H1 (cell line): ENCODE data around the gene RNASE12. TPM values are rescaled to one million over a fixed set of nuclear protein-coding genes. Genes with fewer than 3 reads are reported as not detected.

Experiments used
- CTCF ChIA-PET: fragments of 300-600 bp; sonication (Branson Sonifier 250); formaldehyde crosslinking; loops from one replicate; lab custom pipeline; 2021; ENCODE audit not compliant: partially characterized antibody; lab: Charles Lee
- POLR2A ChIA-PET: fragments of 300-600 bp; sonication (Branson Sonifier 250); formaldehyde crosslinking; loops from one replicate; lab custom pipeline; 2021; ENCODE audit warnings: inconsistent platforms; ENCODE audit not compliant: partially characterized antibody; lab: Charles Lee
- DNase-seq, 2 experiments: peaks; one replicate each; pipeline versions ENCODE4 v3.0.0 to v3.0.0-alpha.2; 2010 to 2022; ENCODE audit warnings: low spot score in 2 of 2, low read depth in 1 of 2, mixed read lengths in 1 of 2
- FAIRE-seq: peaks from 2 replicates; lab custom pipeline; 2011; peaks lifted over from hg19 to GRCh38; lab: Jason Lieb, UNC
- H2AFZ ChIP-seq: 2 replicates; pipeline ENCODE4 v1.8.1; 2012; ENCODE audit warnings: low read length, inconsistent platforms
- H2AK5ac ChIP-seq: 2 replicates; pipeline ENCODE4 v1.6.1; 2013; ENCODE audit warnings: low read depth, low read length
- H2BK120ac ChIP-seq: replicated peaks from 2 replicates; pipeline ENCODE3; 2013; ENCODE audit warnings: low read depth, low read length, inconsistent platforms
- H2BK12ac ChIP-seq: 2 replicates; pipeline ENCODE4 v1.6.1; 2013; ENCODE audit warnings: low read depth, low read length
- H2BK15ac ChIP-seq: 2 replicates; pipeline ENCODE4 v1.6.1; 2013; ENCODE audit warnings: low read length
- H2BK20ac ChIP-seq: 2 replicates; pipeline ENCODE4 v1.6.1; 2013; ENCODE audit warnings: low read length
- H2BK5ac ChIP-seq: 2 replicates; pipeline ENCODE4 v1.6.1; 2013; ENCODE audit warnings: low read depth, low read length
- H3K14ac ChIP-seq: 2 replicates; pipeline ENCODE4 v1.6.1; 2013; ENCODE audit warnings: inconsistent platforms; ENCODE audit not compliant: insufficient read length
- H3K18ac ChIP-seq: 2 replicates; pipeline ENCODE4 v1.6.1; 2013; ENCODE audit warnings: low read length; ENCODE audit errors: extremely low read depth
- H3K23ac ChIP-seq: 2 replicates; pipeline ENCODE4 v1.6.1; 2013; ENCODE audit warnings: inconsistent platforms; ENCODE audit not compliant: insufficient read length
- H3K23me2 ChIP-seq: 2 replicates; pipeline ENCODE4 v1.6.1; 2013; ENCODE audit warnings: low read depth, low read length
- H3K27ac ChIP-seq: 2 replicates; pipeline ENCODE4 v1.6.1; 2011; ENCODE audit warnings: low read depth, low read length, inconsistent platforms
- H3K27me3 ChIP-seq, 4 experiments: replicated peaks in 1 of 4; 1 replicate in 1 of 4; 2 replicates in 3 of 4; pipeline versions ENCODE4 v1.6.1 to v1.8.1; 2011 to 2013; ENCODE audit warnings: low read length in 3 of 4, mild to moderate bottlenecking in 3 of 4, inconsistent platforms in 2 of 4, mixed read lengths in 2 of 4, moderate library complexity in 1 of 4; ENCODE audit not compliant: control insufficient read depth in 3 of 4, insufficient read depth in 3 of 4; ENCODE audit errors: extremely low read depth in 1 of 4
- H3K36me3 ChIP-seq, 4 experiments: 2 replicates each; pipeline versions ENCODE4 v1.6.1 to v1.8.1; 2011 to 2013; ENCODE audit warnings: mild to moderate bottlenecking in 4 of 4, low read length in 3 of 4, moderate library complexity in 2 of 4, control low read depth in 1 of 4, inconsistent platforms in 1 of 4; ENCODE audit not compliant: insufficient read depth in 4 of 4, control insufficient read depth in 2 of 4
- H3K4ac ChIP-seq: replicated peaks from 2 replicates; pipeline ENCODE3; 2013; ENCODE audit warnings: low read length, low read depth, mixed read lengths, inconsistent platforms; ENCODE audit not compliant: insufficient read length
- H3K4me1 ChIP-seq, 4 experiments: replicated peaks in 1 of 4; 1 replicate in 1 of 4; 2 replicates in 3 of 4; pipeline versions ENCODE4 v1.6.1 to v1.8.1; 2011 to 2013; ENCODE audit warnings: low read length in 3 of 4, inconsistent platforms in 2 of 4, mixed read lengths in 1 of 4; ENCODE audit not compliant: insufficient read depth in 4 of 4, control insufficient read depth in 3 of 4
- H3K4me2 ChIP-seq, 2 experiments: 2 replicates each; pipeline versions ENCODE4 v1.6.1 to v1.8.1; 2011 to 2013; ENCODE audit warnings: low read depth in 2 of 2, low read length in 2 of 2, control low read depth in 1 of 2, inconsistent platforms in 1 of 2, mild to moderate bottlenecking in 1 of 2; ENCODE audit not compliant: insufficient read depth in 1 of 2
- H3K4me3 ChIP-seq, 4 experiments: fragments of 200-600, 300-600 bp in 1 of 4; sonication (generic), shearing (Covaris generic), sonication (Bioruptor Twin) in 1 of 4; 2 replicates each; pipeline versions ENCODE4 v1.5.1 to v1.8.1; 2011 to 2016; ENCODE audit warnings: low read length in 4 of 4, low read depth in 3 of 4, control low read depth in 2 of 4, inconsistent platforms in 2 of 4, mild to moderate bottlenecking in 2 of 4, mixed read lengths in 1 of 4, moderate library complexity in 1 of 4; ENCODE audit not compliant: insufficient read depth in 2 of 4; ENCODE audit errors: extremely low read depth in 1 of 4
- H3K56ac ChIP-seq: replicated peaks from 2 replicates; pipeline ENCODE3; 2013; ENCODE audit warnings: low read depth, mild to moderate bottlenecking, mixed read lengths, low read length, inconsistent platforms; ENCODE audit not compliant: insufficient read length
- H3K79me1 ChIP-seq: 2 replicates; pipeline ENCODE4 v1.6.1; 2013; ENCODE audit warnings: low read depth, low read length, control low read depth
- H3K79me2 ChIP-seq, 2 experiments: 2 replicates each; pipeline versions ENCODE4 v1.6.1 to v1.8.1; 2012 to 2013; ENCODE audit warnings: low read length in 2 of 2, mild to moderate bottlenecking in 2 of 2, inconsistent platforms in 1 of 2; ENCODE audit not compliant: insufficient read depth in 2 of 2, control insufficient read depth in 1 of 2
- H3K9ac ChIP-seq, 4 experiments: replicated peaks in 1 of 4; 1 replicate in 1 of 4; 2 replicates in 3 of 4; pipeline versions ENCODE4 v1.6.1 to v1.8.1; 2011 to 2013; ENCODE audit warnings: low read depth in 3 of 4, low read length in 3 of 4, control low read depth in 2 of 4, mild to moderate bottlenecking in 2 of 4, moderate library complexity in 2 of 4, inconsistent platforms in 1 of 4; ENCODE audit errors: extremely low read depth in 1 of 4
- H3K9me3 ChIP-seq, 2 experiments: 2 replicates each; pipeline versions ENCODE4 v1.6.1 to v1.8.1; 2012 to 2013; ENCODE audit warnings: mild to moderate bottlenecking in 2 of 2, moderate library complexity in 2 of 2, control low read depth in 1 of 2, inconsistent platforms in 1 of 2, low read depth in 1 of 2, low read length in 1 of 2, mixed read lengths in 1 of 2; ENCODE audit not compliant: insufficient read depth in 2 of 2
- H4K20me1 ChIP-seq, 2 experiments: replicated peaks in 1 of 2; 2 replicates each; pipeline versions ENCODE3 to v1.8.1; 2011 to 2013; ENCODE audit warnings: inconsistent platforms in 2 of 2, low read length in 2 of 2, mild to moderate bottlenecking in 1 of 2; ENCODE audit not compliant: insufficient read depth in 2 of 2, control insufficient read depth in 1 of 2
- H4K5ac ChIP-seq: 2 replicates; pipeline ENCODE4 v1.6.1; 2013; ENCODE audit warnings: low read length, low read depth, mixed read lengths, inconsistent platforms; ENCODE audit not compliant: insufficient read length
- H4K8ac ChIP-seq: 2 replicates; pipeline ENCODE4 v1.8.0; 2013; ENCODE audit warnings: mild to moderate bottlenecking, moderate library complexity, low read length, inconsistent platforms; ENCODE audit not compliant: insufficient read depth; ENCODE audit errors: extremely low read depth
- H4K91ac ChIP-seq: replicated peaks from 2 replicates; pipeline ENCODE3; 2013; ENCODE audit warnings: low read length, mixed read lengths, inconsistent platforms; ENCODE audit not compliant: insufficient read length
- ASH2L ChIP-seq: fragments of 200-600, 300-600 bp; sonication (generic); IDR thresholded peaks from one replicate; pipeline ENCODE4 v1.7.1; 2017; ENCODE audit warnings: low read length
- EZH2 ChIP-seq: fragments of 200-600 bp; sonication (generic); IDR thresholded peaks from 2 replicates; pipeline ENCODE4 v1.7.1; 2012; ENCODE audit warnings: low read depth, mild to moderate bottlenecking, moderate library complexity, low read length, inconsistent platforms; ENCODE audit not compliant: severe bottlenecking
- FOSL1 ChIP-seq: IDR thresholded peaks from 2 replicates; pipeline ENCODE4 v1.6.1; 2011; ENCODE audit warnings: mild to moderate bottlenecking, low read depth, low read length, moderate library complexity; ENCODE audit not compliant: insufficient read depth
- HDAC2 ChIP-seq, 2 experiments: fragments of 300-600 bp in 1 of 2; sonication (generic) in 1 of 2; IDR thresholded peaks; 2 replicates each; pipeline ENCODE4 v1.6.1; 2011 to 2012; ENCODE audit warnings: low read depth in 2 of 2, low read length in 2 of 2, mild to moderate bottlenecking in 2 of 2, moderate library complexity in 2 of 2, borderline replicate concordance in 1 of 2, inconsistent platforms in 1 of 2
- RBBP5 ChIP-seq: IDR thresholded peaks from 2 replicates; pipeline ENCODE4 v1.7.1; 2012; ENCODE audit warnings: low read depth, mild to moderate bottlenecking, inconsistent platforms, low read length, moderate library complexity, borderline replicate concordance
- SIN3A ChIP-seq, 2 experiments: IDR thresholded peaks in 1 of 2; conservative IDR thresholded peaks in 1 of 2; 2 replicates each; pipeline ENCODE4 v1.6.1; 2011 to 2012; ENCODE audit warnings: low read length in 2 of 2, improper control_type of control experiment in 1 of 2, low read depth in 1 of 2, mild to moderate bottlenecking in 1 of 2
- TAF7 ChIP-seq: optimal IDR thresholded peaks from 2 replicates; pipeline ENCODE3; 2011; ENCODE audit warnings: low read depth, mild to moderate bottlenecking, inconsistent platforms, low read length, moderate library complexity, borderline replicate concordance
- TBP ChIP-seq: IDR thresholded peaks from 2 replicates; pipeline ENCODE4 v1.6.1; 2011; ENCODE audit warnings: low read depth, low read length, improper control_type of control experiment
- TEAD4 ChIP-seq: IDR thresholded peaks from 2 replicates; pipeline ENCODE4 v1.6.1; 2012; ENCODE audit warnings: low read depth, low read length, inconsistent platforms, mixed read lengths
- WGBS, 2 experiments: shearing (Covaris generic) in 1 of 2; methylation state at CpG; one replicate each; pipeline versions ENCODE4 v1.1.6 to v1.1.7; 2013 to 2015; ENCODE audit warnings: low lambda C conversion rate in 2 of 2, mixed read lengths in 2 of 2, inconsistent platforms in 1 of 2, low coverage in 1 of 2, missing lambda C conversion rate in 1 of 2; ENCODE audit not compliant: insufficient replicate concordance in 2 of 2, insufficient coverage in 1 of 2, insufficient read length in 1 of 2; ENCODE audit errors: extremely low coverage in 1 of 2, missing lambda C conversion rate in 1 of 2; 5-methylcytosine and 5-hydroxymethylcytosine counted together
- polyA plus RNA-seq, 7 experiments: library from polyadenylated mRNA; depleted of rRNA in 3 of 7; stranded (reverse) in 5 of 7; unstranded in 2 of 7; fragments of >200 nt in 5 of 7; fragments of 200-250 nt in 2 of 7; gene quantifications; 1 replicate in 5 of 7; 2 replicates in 1 of 7; 4 replicates in 1 of 7; pipeline versions ENCODE4 v1.2.1 to v1.2.3, GENCODE V29; 2011 to 2013; ENCODE audit warnings: missing spikeins in 2 of 7, mixed read lengths in 2 of 7
- total RNA-seq: library from RNA; stranded (reverse); fragmentation: NEBNext Ultra II Directional; extraction: Animal tissue kit (Norgen Biotek cat#: 25700); gene quantifications from 2 replicates; pipeline ENCODE4 v1.2.1, GENCODE V29; 2021

RNASE12 gene
- total and polyA plus RNA-seq, 2 of the 8 experiments (the other 6 are each of a cell fraction or from before 2014, with no cell fraction given) = not detected

GRCh38 chr14:20630340-20631022 lies 39.3 kb upstream of the RNASE12 start:
- H2BK15ac ChIP-seq = no peak overlapping the region
- H3K27ac ChIP-seq = no peak overlapping the region
- H3K18ac ChIP-seq = no peak overlapping the region
- peaks cover 0 to 23% (median 15%) of the 10 kb centered on the region in 4 experiments; a peak in 5 of 7 replicates for H3K27me3 ChIP-seq
- DNase-seq (peak in 1 of 2 experiments; percentile 89), FAIRE-seq (peak; percentile 80)
- H2BK5ac ChIP-seq = no peak overlapping the region
- peak overlapping the region in 3 of 4 experiments; percentile 21 to 51 (median 44); a peak in 4 of 7 replicates for H3K9ac ChIP-seq
- no peak overlapping the region for H3K14ac ChIP-seq
- H2BK12ac ChIP-seq = no peak overlapping the region
- ChIA-PET CTCF (interaction anchor here (1.1 to 3.1 kb wide), 9 partner anchors 8 to 243 kb away, joined by 3 to 16 read pairs (median 8); no protein-coding TSS in a partner anchor), POLR2A (interaction anchor here (1.4 to 2.1 kb wide), 4 partner anchors 27 to 175 kb away, joined by 4 to 7 read pairs (median 6); partner anchors contain the start of gene APEX1)
- H3K4me2 ChIP-seq = peak overlapping the region; percentile 86 to 91
- no peaks in the 10 kb centered on the region for H3K9me3 ChIP-seq
- H3K23ac ChIP-seq = no peak overlapping the region
- H2BK120ac ChIP-seq = no peak overlapping the region
- no peak overlapping the region for H3K4ac ChIP-seq
- H4K91ac ChIP-seq = no peak overlapping the region
- H3K36me3 ChIP-seq = no peaks in the 10 kb centered on the region
- peak overlapping the region; percentile 47; the same call in 1 of the 2 replicates for H2AFZ ChIP-seq
- WGBS, 2 experiments = 3% methylated on average over 23 of the region's 23 CpGs; no CpG with 5 or more reads in 1 of the 2 experiments
- H4K20me1 ChIP-seq = no peaks in the 10 kb centered on the region
- peak overlapping the region; percentile 76 to 96 (median 84) for H3K4me3 ChIP-seq
- no peak overlapping the region for H2AK5ac ChIP-seq
- no peaks in the 10 kb centered on the region for H3K79me2 ChIP-seq
- peaks cover 0 to 6% (median 1%) of the 10 kb centered on the region in 4 experiments; a peak in 2 of 7 replicates for H3K4me1 ChIP-seq
- peaks cover 34% of the 10 kb centered on the region for H3K23me2 ChIP-seq
- H3K56ac ChIP-seq = no peak overlapping the region
- H3K79me1 ChIP-seq = no peaks in the 10 kb centered on the region
- no peak overlapping the region for H2BK20ac ChIP-seq
- no peak overlapping the region for H4K8ac ChIP-seq
- no peak overlapping the region for H4K5ac ChIP-seq
- peak; percentile 49 to 56; a peak in 2 of 4 replicates for TF ChIP-seq SIN3A (conservative IDR thresholded peaks at IDR 0.05 in 1 of 2, IDR thresholded peaks at IDR 0.05 in 1 of 2; ENCODE audit: low read depth in 1 of 2, low read length in 2 of 2)
- peak; percentile 79; the same call in 1 of the 2 replicates for TF ChIP-seq RBBP5
- no peak for TF ChIP-seq EZH2
- peak; percentile 100 for TF ChIP-seq TBP
- TF ChIP-seq FOSL1 = no peak
- TF ChIP-seq TEAD4 = peak; percentile 39; the same call in 1 of the 2 replicates
- no peak for TF ChIP-seq HDAC2 (IDR thresholded peaks at IDR 0.05; ENCODE audit: borderline replicate concordance in 1 of 2, low read depth in 2 of 2, low read length in 2 of 2)
- peak; percentile 93 for TF ChIP-seq ASH2L
- TF ChIP-seq TAF7 = peak; percentile 67
